GM10847 (cell line): Measurements from ENCODE around the gene SIPA1L3.

Experiments used
- POLR2A ChIP-seq: IDR thresholded peaks from 2 replicates; pipeline ENCODE4 v1.6.1; 2011; ENCODE audit not compliant: insufficient read length; ENCODE audit errors: extremely low read depth

Gene SIPA1L3

GRCh38 chr19:38250428-38250820 lies 343.4 kb downstream of the SIPA1L3 start:
- TF ChIP-seq POLR2A, result no peak

DNA sequence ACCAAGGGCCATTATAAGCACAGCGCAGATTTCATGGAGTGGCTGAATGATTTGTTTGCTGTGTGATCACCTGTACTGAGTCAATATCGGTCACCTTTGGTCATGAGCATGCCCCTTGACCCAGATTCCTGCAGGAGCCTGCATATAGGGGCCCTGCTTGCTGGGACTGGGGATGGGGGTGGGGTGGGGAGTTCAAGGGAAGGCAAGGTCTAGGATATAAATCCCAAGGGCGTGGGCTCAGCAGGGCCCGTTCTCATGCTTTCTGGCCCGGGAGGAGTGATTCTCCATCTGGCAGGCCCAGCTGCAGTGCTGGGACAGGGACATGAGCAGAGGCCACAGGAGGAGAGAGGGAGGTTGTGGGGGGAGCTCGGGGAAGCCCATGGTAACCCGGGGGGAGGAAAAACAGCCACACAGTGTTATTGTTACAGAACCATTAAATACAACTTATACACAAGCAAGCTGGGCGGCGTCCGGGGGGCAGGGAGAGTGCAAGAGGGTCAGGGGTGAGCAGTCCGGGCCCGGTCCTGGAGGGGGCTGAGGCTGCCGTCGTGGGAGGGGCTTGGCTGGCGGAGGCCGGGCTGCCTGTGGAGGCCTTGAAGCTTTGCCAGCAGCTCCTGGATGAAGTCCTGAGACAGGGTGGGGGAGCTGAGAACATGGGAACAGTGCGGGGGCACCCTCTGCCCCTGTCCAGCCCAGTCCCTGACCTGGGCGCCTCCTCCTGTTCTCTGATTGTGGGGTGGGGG lies 344.0 kb downstream of the SIPA1L3 start:
- no peak for TF ChIP-seq POLR2A

DNA sequence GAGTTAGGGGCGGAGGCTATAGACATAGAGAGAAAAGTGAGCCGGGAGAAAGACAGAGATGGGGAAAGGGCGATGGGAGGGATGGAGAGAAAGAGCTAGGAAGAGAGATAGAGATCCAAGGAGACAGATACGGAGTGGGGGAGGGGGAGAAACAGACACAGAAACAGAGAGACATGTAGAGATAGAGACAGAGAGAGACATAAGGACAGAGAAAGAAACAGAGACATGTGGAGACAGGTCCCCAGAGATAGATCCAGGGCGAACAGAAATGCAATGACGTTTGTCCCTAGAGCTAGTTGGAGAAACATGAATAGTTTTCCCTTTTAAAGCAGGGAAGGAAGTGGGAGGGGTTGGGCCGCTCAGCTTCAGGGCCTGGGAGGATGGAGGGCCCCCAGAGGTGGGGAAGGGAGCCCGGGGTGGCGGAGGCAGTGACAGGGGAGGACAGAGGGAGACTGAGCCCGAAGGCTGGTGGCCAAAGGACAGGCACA lies 344.6 kb downstream of the SIPA1L3 start:
- no peak for TF ChIP-seq POLR2A

DNA sequence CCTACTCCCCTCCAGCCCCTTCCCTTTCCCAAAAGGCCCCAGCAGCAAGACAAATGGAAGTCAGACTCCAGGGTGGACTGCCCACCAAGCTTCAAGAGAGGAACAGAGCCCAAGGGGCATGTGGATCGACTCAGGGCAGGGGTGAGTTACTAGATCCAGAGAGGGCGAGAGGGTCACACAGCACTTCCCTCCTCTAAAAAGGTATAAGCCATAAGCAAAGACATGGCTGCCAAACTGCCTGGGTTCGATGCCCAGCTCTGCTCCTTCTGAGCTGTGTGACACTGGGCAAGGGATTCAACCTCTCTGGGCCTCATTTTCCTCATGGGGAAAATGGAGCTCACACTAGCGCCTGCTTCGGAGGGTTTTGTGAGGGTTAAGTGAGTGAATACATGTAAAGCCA lies 345.4 kb downstream of the SIPA1L3 start:
- TF ChIP-seq POLR2A, result no peak

DNA sequence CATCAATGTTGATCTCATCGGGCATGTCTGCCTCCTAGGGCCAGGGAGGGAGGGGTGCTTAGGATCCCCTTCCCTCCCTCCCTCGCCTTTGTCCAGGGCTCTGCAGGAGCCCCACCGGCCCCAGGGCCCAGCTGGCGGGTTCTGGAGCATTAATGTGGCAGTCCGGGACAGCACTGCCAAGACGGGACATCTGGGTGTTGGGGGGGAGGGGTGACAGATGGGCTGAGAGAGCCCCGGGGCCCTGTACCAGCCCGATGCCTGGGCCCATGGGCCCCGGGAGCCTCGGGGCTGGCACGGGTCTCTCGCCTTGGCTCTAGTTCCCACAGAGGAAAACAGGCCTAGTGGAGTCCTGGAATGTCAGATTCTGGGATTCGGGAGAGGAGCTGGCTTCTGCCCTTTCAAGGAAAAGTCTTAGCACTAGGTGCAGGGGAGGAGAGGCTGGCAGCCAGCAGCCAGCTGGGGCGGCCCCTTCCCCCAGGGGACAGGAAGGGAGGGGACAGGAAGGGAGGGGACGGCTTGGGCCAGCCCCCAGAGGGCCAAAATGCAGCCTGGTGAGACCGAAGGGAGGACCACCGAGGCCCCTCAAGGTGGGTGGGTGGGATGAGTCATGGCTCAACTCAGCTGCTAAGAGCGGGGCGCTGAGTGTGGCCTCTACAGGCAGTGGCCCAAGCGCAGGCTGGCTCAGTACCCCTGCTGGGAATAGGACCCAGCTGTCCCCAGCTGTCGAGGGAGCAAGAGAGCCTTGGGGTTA lies 346.1 kb downstream of the SIPA1L3 start:
- no peak for TF ChIP-seq POLR2A

DNA sequence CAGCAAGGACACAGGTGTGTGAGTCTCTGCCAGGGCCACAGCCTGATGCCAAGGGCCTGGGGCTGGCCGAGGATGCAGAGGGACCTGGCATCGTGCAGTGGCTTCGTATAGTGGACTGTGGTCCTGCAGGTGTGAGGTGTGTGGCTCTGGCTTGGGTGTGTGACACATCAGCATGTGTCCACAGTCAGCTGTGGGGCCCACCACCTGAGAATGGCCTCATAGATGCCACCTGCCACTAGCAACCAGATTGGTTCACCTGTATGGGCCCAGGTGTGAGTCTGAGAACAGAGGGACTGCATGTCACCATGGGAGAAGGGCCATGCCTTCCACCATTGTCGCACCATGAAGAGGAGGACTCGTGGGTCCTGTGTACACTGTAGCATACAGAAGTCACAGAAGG lies 346.8 kb downstream of the SIPA1L3 start:
- TF ChIP-seq POLR2A, result no peak

GRCh38 chr19:38255383-38256014 lies 348.5 kb downstream of the SIPA1L3 start:
- TF ChIP-seq POLR2A, result no peak
